GM12878 (cell line): ENCODE data around the gene RIPOR1. TPM values are rescaled to one million over a fixed set of nuclear protein-coding genes. Genes with fewer than 3 reads are reported as not detected.

Experiments
- BHLHE40 ChIP-seq, 2 experiments: fragments of 450-650 bp in 1 of 2; IDR thresholded peaks; 2 replicates each; pipeline ENCODE4 v1.6.1; 2011 to 2017; ENCODE audit warnings: low read depth in 2 of 2, borderline replicate concordance in 1 of 2, improper control_type of control experiment in 1 of 2, low read length in 1 of 2, mild to moderate bottlenecking in 1 of 2
- CEBPB ChIP-seq, 2 experiments: fragments of 150-350 bp in 1 of 2; IDR thresholded peaks; 2 replicates each; pipeline ENCODE4 v1.6.1; 2012 to 2014; ENCODE audit warnings: low read depth in 2 of 2, low read length in 2 of 2, borderline replicate concordance in 1 of 2, inconsistent platforms in 1 of 2
- DPF2 ChIP-seq: fragments of 450-650 bp; IDR thresholded peaks from 2 replicates; pipeline ENCODE4 v1.6.1; 2017; ENCODE audit warnings: mild to moderate bottlenecking
- EED ChIP-seq: sonication (generic); IDR thresholded peaks from 2 replicates; pipeline ENCODE4 v1.6.1; 2016; ENCODE audit warnings: antibody characterized with exemption, low read depth
- EGR1 ChIP-seq, 2 experiments: IDR thresholded peaks; 1 replicate in 1 of 2; 2 replicates in 1 of 2; pipeline ENCODE4 v1.6.1; 2011 to 2012; ENCODE audit warnings: low read depth in 2 of 2, low read length in 2 of 2, borderline replicate concordance in 1 of 2, mild to moderate bottlenecking in 1 of 2, moderate library complexity in 1 of 2
- FOXK2 ChIP-seq: fragments of 450-650 bp; IDR thresholded peaks from 2 replicates; pipeline ENCODE4 v1.6.1; 2017; ENCODE audit warnings: mild to moderate bottlenecking, moderate library complexity
- IKZF1 ChIP-seq: fragments of 450-650 bp; conservative IDR thresholded peaks from 2 replicates; pipeline ENCODE4 v1.6.1; 2017; ENCODE audit warnings: antibody characterized with exemption, mild to moderate bottlenecking
- IRF5 ChIP-seq: fragments of 450-650 bp; IDR thresholded peaks from 2 replicates; pipeline ENCODE4 v1.6.1; 2017; ENCODE audit warnings: borderline replicate concordance
- MXI1 ChIP-seq: fragments of 150-350 bp; IDR thresholded peaks from 2 replicates; pipeline ENCODE4 v1.6.1; 2011; ENCODE audit warnings: low read depth, mild to moderate bottlenecking, inconsistent platforms, low read length, improper control_type of control experiment
- NFXL1 ChIP-seq: fragments of 450-650 bp; IDR thresholded peaks from 2 replicates; pipeline ENCODE4 v1.6.1; 2017; ENCODE audit warnings: antibody characterized with exemption, mild to moderate bottlenecking, borderline replicate concordance
- NFYB ChIP-seq: IDR thresholded peaks from 2 replicates; pipeline ENCODE4 v1.6.1; 2011; ENCODE audit warnings: low read depth, mild to moderate bottlenecking, low read length, improper control_type of control experiment, moderate library complexity; ENCODE audit not compliant: insufficient read depth
- PKNOX1 ChIP-seq: fragments of 450-650 bp; IDR thresholded peaks from 2 replicates; pipeline ENCODE4 v1.6.1; 2016; ENCODE audit warnings: mild to moderate bottlenecking
- POLR2AphosphoS2 ChIP-seq: IDR thresholded peaks from 2 replicates; pipeline ENCODE4 v1.6.1; 2011; ENCODE audit warnings: low read depth, mild to moderate bottlenecking, low read length, improper control_type of control experiment, moderate library complexity
- RELA ChIP-seq: fragments of 450-650 bp; IDR thresholded peaks from 2 replicates; pipeline ENCODE4 v1.8.0; 2014; ENCODE audit warnings: borderline replicate concordance; ENCODE audit not compliant: partially characterized antibody
- RUNX3 ChIP-seq: IDR thresholded peaks from 2 replicates; pipeline ENCODE4 v1.6.1; 2012; ENCODE audit warnings: low read length, inconsistent platforms
- SIX5 ChIP-seq: IDR thresholded peaks from 2 replicates; pipeline ENCODE4 v1.6.1; 2011; ENCODE audit warnings: mild to moderate bottlenecking, low read depth, low read length, moderate library complexity; ENCODE audit not compliant: severe bottlenecking
- SMAD1 ChIP-seq: fragments of 450-650 bp; IDR thresholded peaks from 2 replicates; pipeline ENCODE4 v1.6.1; 2018; ENCODE audit warnings: mild to moderate bottlenecking, low read depth; ENCODE audit not compliant: partially characterized antibody
- SMC3 ChIP-seq: IDR thresholded peaks from 2 replicates; pipeline ENCODE4 v1.6.1; 2011; ENCODE audit warnings: low read length, improper control_type of control experiment, borderline replicate concordance
- SPI1 ChIP-seq: IDR thresholded peaks from 2 replicates; pipeline ENCODE4 v1.6.1; 2011; ENCODE audit warnings: low read depth, mild to moderate bottlenecking, low read length, moderate library complexity, borderline replicate concordance; ENCODE audit not compliant: insufficient read depth
- TBL1XR1 ChIP-seq: IDR thresholded peaks from 2 replicates; pipeline ENCODE4 v1.6.1; 2012; ENCODE audit warnings: low read depth, low read length, improper control_type of control experiment
- ZNF217 ChIP-seq: fragments of 450-650 bp; IDR thresholded peaks from 2 replicates; pipeline ENCODE4 v1.6.1; 2017; ENCODE audit warnings: antibody characterized with exemption, mild to moderate bottlenecking
- ZSCAN29 ChIP-seq: fragments of 450-650 bp; IDR thresholded peaks from 2 replicates; pipeline ENCODE4 v1.6.1; 2017; ENCODE audit warnings: mild to moderate bottlenecking, moderate library complexity
- polyA plus RNA-seq, 11 experiments: library from polyadenylated mRNA; depleted of rRNA in 4 of 11; unstranded in 6 of 11; stranded (reverse) in 5 of 11; fragments of >200 nt; fragmentation: Nextera tagmentation in 4 of 11; fragmentation: Illumina TruSeq in 1 of 11; extraction: Ambion mirVana in 4 of 11; extraction: Trizol in 1 of 11; gene quantifications; 1 replicate in 1 of 11; 2 replicates in 10 of 11; pipeline versions ENCODE4 v1.2.1 to v1.2.3, GENCODE V29; 2011 to 2016; ENCODE audit warnings: inconsistent platforms in 2 of 11, missing spikeins in 2 of 11, low read depth in 1 of 11
- total RNA-seq, 4 experiments: library from RNA; depleted of rRNA in 3 of 4; stranded (reverse); fragments of >200 nt in 3 of 4; fragmentation: Illumina TruSeq in 1 of 4; extraction: Trizol in 1 of 4; gene quantifications; 2 replicates each; pipeline versions ENCODE4 v1.2.1 to v1.2.3, GENCODE V29; 2013 to 2021
- TF ChIP-seq, protein P1 (sequence below): fragments of 450-650 bp; IDR thresholded peaks from 2 replicates; pipeline ENCODE4 v1.6.1; 2017; ENCODE audit warnings: mild to moderate bottlenecking
- TF ChIP-seq, protein P2 (sequence below): fragments of 450-650 bp; IDR thresholded peaks from 2 replicates; pipeline ENCODE4 v1.6.1; 2017; ENCODE audit warnings: mild to moderate bottlenecking, low read depth, inconsistent platforms; ENCODE audit not compliant: poor library complexity, severe bottlenecking

RIPOR1 gene
- total and polyA plus RNA-seq, 10 of the 15 experiments (the other 5 are each of a cell fraction or from before 2014, with no cell fraction given): 0.13 to 28.5 (median 7.0) TPM

- TF ChIP-seq IRF5: no peak
- no peak for TF ChIP-seq FOXK2
- no peak for TF ChIP-seq ZNF217
- no peak for TF ChIP-seq SMAD1
- peak; percentile 36 for TF ChIP-seq RELA
- no peak for TF ChIP-seq CEBPB (IDR thresholded peaks at IDR 0.05; ENCODE audit: borderline replicate concordance in 1 of 2, low read depth in 2 of 2, low read length in 2 of 2)
- TF ChIP-seq DPF2: no peak
- TF ChIP-seq SPI1: peak; percentile 66; the same call in 1 of the 2 replicates
- 0 out of 2 replicates have a peak, but pooled peaks have one; percentile 2 for TF ChIP-seq SMC3
- peak; percentile 18 to 92; a peak in 1 of 3 replicates for TF ChIP-seq EGR1 (IDR thresholded peaks at IDR 0.05; ENCODE audit: borderline replicate concordance in 1 of 2, low read depth in 2 of 2, low read length in 2 of 2)
- TF ChIP-seq RUNX3: no peak
- TF ChIP-seq EED: 0 out of 2 replicates have a peak, but pooled peaks have one; percentile 24
- TF ChIP-seq, protein P1, sequence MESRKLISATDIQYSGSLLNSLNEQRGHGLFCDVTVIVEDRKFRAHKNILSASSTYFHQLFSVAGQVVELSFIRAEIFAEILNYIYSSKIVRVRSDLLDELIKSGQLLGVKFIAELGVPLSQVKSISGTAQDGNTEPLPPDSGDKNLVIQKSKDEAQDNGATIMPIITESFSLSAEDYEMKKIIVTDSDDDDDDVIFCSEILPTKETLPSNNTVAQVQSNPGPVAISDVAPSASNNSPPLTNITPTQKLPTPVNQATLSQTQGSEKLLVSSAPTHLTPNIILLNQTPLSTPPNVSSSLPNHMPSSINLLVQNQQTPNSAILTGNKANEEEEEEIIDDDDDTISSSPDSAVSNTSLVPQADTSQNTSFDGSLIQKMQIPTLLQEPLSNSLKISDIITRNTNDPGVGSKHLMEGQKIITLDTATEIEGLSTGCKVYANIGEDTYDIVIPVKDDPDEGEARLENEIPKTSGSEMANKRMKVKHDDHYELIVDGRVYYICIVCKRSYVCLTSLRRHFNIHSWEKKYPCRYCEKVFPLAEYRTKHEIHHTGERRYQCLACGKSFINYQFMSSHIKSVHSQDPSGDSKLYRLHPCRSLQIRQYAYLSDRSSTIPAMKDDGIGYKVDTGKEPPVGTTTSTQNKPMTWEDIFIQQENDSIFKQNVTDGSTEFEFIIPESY: no peak
- no peak for TF ChIP-seq PKNOX1
- peak; percentile 86 for TF ChIP-seq IKZF1
- peak; percentile 85 to 95 for TF ChIP-seq BHLHE40 (IDR thresholded peaks at IDR 0.05; ENCODE audit: borderline replicate concordance in 1 of 2, low read depth in 2 of 2, low read length in 1 of 2)
- TF ChIP-seq ZSCAN29: no peak
- TF ChIP-seq MXI1: peak; percentile 91
- peak; percentile 80; the same call in 1 of the 2 replicates for TF ChIP-seq POLR2AphosphoS2
- no peak for TF ChIP-seq SIX5
- TF ChIP-seq NFXL1: no peak
- TF ChIP-seq NFYB: peak; percentile 10; the same call in 1 of the 2 replicates
- TF ChIP-seq, protein P2, sequence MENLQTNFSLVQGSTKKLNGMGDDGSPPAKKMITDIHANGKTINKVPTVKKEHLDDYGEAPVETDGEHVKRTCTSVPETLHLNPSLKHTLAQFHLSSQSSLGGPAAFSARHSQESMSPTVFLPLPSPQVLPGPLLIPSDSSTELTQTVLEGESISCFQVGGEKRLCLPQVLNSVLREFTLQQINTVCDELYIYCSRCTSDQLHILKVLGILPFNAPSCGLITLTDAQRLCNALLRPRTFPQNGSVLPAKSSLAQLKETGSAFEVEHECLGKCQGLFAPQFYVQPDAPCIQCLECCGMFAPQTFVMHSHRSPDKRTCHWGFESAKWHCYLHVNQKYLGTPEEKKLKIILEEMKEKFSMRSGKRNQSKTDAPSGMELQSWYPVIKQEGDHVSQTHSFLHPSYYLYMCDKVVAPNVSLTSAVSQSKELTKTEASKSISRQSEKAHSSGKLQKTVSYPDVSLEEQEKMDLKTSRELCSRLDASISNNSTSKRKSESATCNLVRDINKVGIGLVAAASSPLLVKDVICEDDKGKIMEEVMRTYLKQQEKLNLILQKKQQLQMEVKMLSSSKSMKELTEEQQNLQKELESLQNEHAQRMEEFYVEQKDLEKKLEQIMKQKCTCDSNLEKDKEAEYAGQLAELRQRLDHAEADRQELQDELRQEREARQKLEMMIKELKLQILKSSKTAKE: no peak
- no peak for TF ChIP-seq TBL1XR1
Observed at GRCh38 chr16:67561824-67562525, 33.3 kb downstream of the RIPOR1 start (continued).
